Ovary (tissue), 9 donors: ENCODE measurements around the gene TP63. TPM values are rescaled to one million over a fixed set of nuclear protein-coding genes. Genes with fewer than 3 reads are reported as not detected.

ENCODE experiments used
- DNase-seq, 5 donors: peaks; one replicate each; pipeline ENCODE4 v3.0.0-alpha.2; 2019 to 2020
- H3K27ac ChIP-seq, 2 donors: fragments of 200-600 bp; one replicate each; pipeline versions ENCODE4 v1.5.1 to v1.8.0; 2019 to 2022
- H3K27me3 ChIP-seq: fragments of 200-600 bp; one replicate; pipeline ENCODE4 v1.8.0; 2022
- H3K36me3 ChIP-seq: fragments of 200-600 bp; sonication (generic); one replicate; pipeline ENCODE4 v1.5.1; 2019
- H3K4me1 ChIP-seq: one replicate; pipeline ENCODE4 v1.8.1; 2013; ENCODE audit warnings: mild to moderate bottlenecking, moderate library complexity; ENCODE audit not compliant: insufficient read depth
- H3K4me3 ChIP-seq: fragments of 200-600 bp; sonication (generic); one replicate; pipeline ENCODE4 v1.5.1; 2017
- H3K9me3 ChIP-seq, 2 donors: fragments of 200-600 bp in 1 of 2; sonication (generic) in 1 of 2; one replicate each; pipeline versions ENCODE4 v1.5.1 to v1.8.1; 2013 to 2019; ENCODE audit warnings: mild to moderate bottlenecking in 1 of 2, moderate library complexity in 1 of 2
- CTCF ChIP-seq, 3 donors: fragments of 450-650 bp in 2 of 3; fragments of 200-600 bp in 1 of 3; IDR thresholded peaks; one replicate each; pipeline versions ENCODE4 v1.5.1 to v1.8.0; 2016 to 2022; ENCODE audit warnings: antibody characterized with exemption in 3 of 3, mild to moderate bottlenecking in 1 of 3
- EP300 ChIP-seq: sonication (generic); formaldehyde crosslinking; IDR thresholded peaks from one replicate; pipeline ENCODE4 v1.6.1; 2017; ENCODE audit warnings: antibody characterized with exemption
- POLR2A ChIP-seq: fragments of 450-650 bp; IDR thresholded peaks from one replicate; pipeline ENCODE4 v1.6.1; 2017; ENCODE audit warnings: antibody characterized with exemption, mild to moderate bottlenecking, moderate library complexity
- WGBS, 3 donors: extraction: QIAGEN DNeasy Blood & Tissue Kit in 1 of 3; methylation state at CpG; one replicate each; pipeline versions ENCODE4 v1.1.5 to v1.1.7; 2013 to 2017; 5-methylcytosine and 5-hydroxymethylcytosine counted together
- intact Hi-C, 4 donors: fragments of 100-400 bp; cut with DNase I; formaldehyde crosslinking; loops; one replicate each; pipeline versions ENCODE4 v1.11.0 to v1.15.1; 2022 to 2023
- polyA plus RNA-seq, 2 donors: library from polyadenylated mRNA; stranded (reverse); fragments of 200-250 nt in 1 of 2; fragments of 350-450 nt in 1 of 2; fragmentation: Illumina TruSeq in 1 of 2; extraction: RNeasy Lipid Tissue Mini Kit (QIAGEN cat#74804) in 1 of 2; gene quantifications; one replicate each; pipeline ENCODE4 v1.2.3, GENCODE V29; 2013 to 2014
- total RNA-seq, 7 donors: library from RNA; depleted of rRNA in 2 of 7; stranded (reverse); fragments of >200 nt in 2 of 7; fragmentation: NEBNext Ultra II Directional in 3 of 7; extraction: Animal tissue kit (Norgen Biotek cat#: 25700) in 3 of 7; gene quantifications; one replicate each; pipeline versions ENCODE4 v1.1.0 to v1.2.4, GENCODE V29; 2016 to 2023
- donor health status: DM: no; HTN: no; CAD: no; lungs with moderate emphysema.
- donor health status: DM: no; HTN: no; CAD: no.
- donor health status: Bipolar disorder and iron deficiency.
- donor health status: DM: yes; HTN: yes; CAD: no.
- donor health status: DM: no; HTN: no; CAD: no.
- donor health status: DM: yes; HTN: yes; CAD: no.

The TP63 gene
- total and polyA plus RNA-seq, 9 donors = 0.15 to 0.79 (median 0.22) TPM; not detected in 1

DNA sequence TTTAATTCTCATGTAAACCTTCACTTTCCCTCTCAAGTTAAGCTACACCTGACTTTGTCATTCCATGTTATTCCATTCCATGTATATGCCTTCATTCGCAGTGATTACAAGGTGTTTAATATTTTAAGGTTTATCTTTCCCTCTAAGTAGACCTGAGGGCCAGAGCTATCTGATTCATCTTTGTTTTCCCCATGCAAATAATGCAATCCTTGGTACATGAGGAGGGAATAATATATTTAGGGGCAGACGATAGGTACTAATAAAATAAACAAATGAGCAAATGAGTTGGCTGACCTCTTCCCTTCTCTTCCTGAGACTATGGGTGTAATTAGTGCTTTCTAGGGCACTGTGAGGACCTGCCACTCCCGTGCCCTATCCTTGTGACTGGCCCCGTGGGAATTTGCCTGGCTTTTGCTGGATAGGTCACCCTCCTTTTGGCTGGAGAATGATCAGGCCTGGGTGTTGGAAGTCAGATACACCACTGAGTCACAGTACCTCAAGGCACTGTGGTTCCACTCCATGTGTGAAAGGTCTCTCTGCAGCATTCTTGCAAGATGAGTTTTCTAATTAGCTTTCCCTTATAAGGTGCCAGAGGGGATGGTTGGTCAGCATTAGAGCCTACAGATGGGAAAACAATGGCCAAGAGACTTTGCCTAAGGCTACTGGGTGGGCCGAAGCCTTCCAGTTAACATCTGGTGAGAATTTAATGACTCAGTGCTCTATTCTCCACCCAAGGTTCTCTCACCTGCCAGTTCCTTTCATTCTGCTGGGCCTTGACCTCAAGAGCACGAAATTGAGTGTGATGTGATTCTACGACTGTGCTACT is 306.3 kb downstream of the TP63 start:
- no peak for DNase-seq
- Histone ChIP-seq H3K9me3 (no peaks in the 10 kb centered on the region), H3K4me3 (no peak overlapping the region), H3K36me3 (no peaks in the 10 kb centered on the region), H3K27ac (no peak overlapping the region), H3K27me3 (no peaks in the 10 kb centered on the region), H3K4me1 (no peaks in the 10 kb centered on the region)
- TF ChIP-seq CTCF (IDR thresholded peaks at IDR 0.05) (no peak), POLR2A (no peak), EP300 (no peak)
- intact Hi-C loops = no loop called here
- WGBS, 3 donors = 63 to 82% (median 79%) methylated on average over 7 of the region's 7 CpGs

DNA sequence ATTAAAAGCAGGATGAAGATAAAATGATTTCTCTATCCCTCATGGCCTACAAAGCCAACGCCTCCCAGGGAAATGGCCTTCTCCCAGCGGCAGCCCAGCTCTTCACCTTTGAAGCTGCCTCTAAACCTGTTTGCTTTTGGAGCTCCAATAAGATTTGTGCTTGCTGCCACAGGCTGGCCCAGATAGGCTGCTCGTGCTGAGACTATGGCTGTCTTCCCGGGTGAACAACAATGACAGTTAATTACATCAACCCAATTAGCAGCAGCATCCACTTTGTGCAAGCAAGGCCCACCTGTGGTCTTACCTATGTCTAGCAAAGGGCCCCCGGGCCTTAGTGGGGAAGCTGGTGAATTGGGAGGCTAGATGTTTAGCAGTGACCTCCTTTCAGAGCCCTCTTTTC is 309.9 kb downstream of the TP63 start:
- no peaks in the 10 kb centered on the region for H3K27me3 ChIP-seq
- no peak for TF ChIP-seq CTCF (IDR thresholded peaks at IDR 0.05)
- no peak for TF ChIP-seq POLR2A
- TF ChIP-seq EP300 = no peak
- H3K9me3 ChIP-seq = no peaks in the 10 kb centered on the region
- H3K4me3 ChIP-seq = no peak overlapping the region
- 67 to 85% (median 80%) methylated on average over 5 of the region's 5 CpGs for WGBS, 3 donors
- H3K36me3 ChIP-seq = no peaks in the 10 kb centered on the region
- no peak overlapping the region for H3K27ac ChIP-seq
- intact Hi-C loops = no loop called here
- no peaks in the 10 kb centered on the region for H3K4me1 ChIP-seq
- no peak for DNase-seq

DNA sequence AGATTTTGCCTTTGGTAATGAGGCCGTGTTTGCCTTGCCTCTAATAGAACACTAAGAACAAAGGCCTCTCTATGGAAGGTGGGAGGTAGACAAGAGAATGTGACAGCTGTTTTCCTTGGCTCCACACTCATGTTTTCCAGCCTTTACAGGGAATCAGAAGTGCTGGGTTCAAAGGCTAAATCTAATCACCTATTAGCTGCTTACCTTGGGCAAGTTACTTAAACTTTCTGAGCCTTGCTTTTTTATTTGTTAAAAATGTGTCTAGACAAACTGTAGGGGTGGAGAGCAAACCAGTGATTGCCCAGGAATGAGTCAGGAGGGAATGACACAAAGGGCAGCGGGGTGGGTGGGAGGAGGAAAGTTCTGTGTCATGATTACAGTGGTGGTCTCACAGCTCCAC is 310.5 kb downstream of the TP63 start:
- H3K4me1 ChIP-seq = no peaks in the 10 kb centered on the region
- TF ChIP-seq POLR2A = no peak
- TF ChIP-seq CTCF (IDR thresholded peaks at IDR 0.05) = no peak
- no peak for TF ChIP-seq EP300
- WGBS, 3 donors = 58 to 66% (median 64%) methylated on average over 2 of the region's 2 CpGs
- DNase-seq = no peak
- H3K4me3 ChIP-seq = no peak overlapping the region
- no peak overlapping the region for H3K27ac ChIP-seq
- H3K9me3 ChIP-seq = no peaks in the 10 kb centered on the region
- intact Hi-C loops = no loop called here
- H3K36me3 ChIP-seq = no peaks in the 10 kb centered on the region
- H3K27me3 ChIP-seq = no peaks in the 10 kb centered on the region

DNA sequence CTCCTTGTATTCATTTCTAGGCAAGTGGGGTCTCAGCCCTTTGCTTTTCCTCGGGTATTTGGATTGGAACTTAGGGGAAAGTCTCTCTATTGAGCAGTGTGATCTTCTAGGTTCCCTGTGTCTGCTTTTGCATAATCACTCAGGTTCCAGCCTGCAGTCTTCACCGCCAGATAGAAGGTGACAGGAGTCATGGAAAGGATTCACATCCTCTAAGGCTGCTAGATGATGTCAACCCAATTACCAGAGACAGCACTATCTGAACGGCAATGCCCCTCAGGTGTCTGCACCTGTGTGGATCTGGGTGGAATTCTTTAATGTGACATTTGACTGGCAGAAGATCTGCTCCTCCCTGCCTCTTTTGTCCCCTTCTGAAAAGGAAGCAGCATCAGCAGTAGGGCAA is 311.8 kb downstream of the TP63 start:
- Histone ChIP-seq H3K9me3 (no peaks in the 10 kb centered on the region), H3K27ac (no peak overlapping the region), H3K4me1 (no peaks in the 10 kb centered on the region), H3K27me3 (no peaks in the 10 kb centered on the region), H3K4me3 (no peak overlapping the region), H3K36me3 (no peaks in the 10 kb centered on the region)
- no peak for DNase-seq
- TF ChIP-seq CTCF (IDR thresholded peaks at IDR 0.05) = no peak
- intact Hi-C loops = no loop called here
- 81 to 91% (median 82%) methylated on average over 3 of the region's 3 CpGs for WGBS, 3 donors
